ENCODE data around the gene TUBB8B. TPM values are rescaled to one million over a fixed set of nuclear protein-coding genes. Genes with fewer than 3 reads are reported as not detected.
"Not testable (repeated sequence)": the region's sequence is repeated elsewhere in the genome, so short reads cannot be mapped to it uniquely, and the experiment has no call there.

TUBB8B gene
- total RNA-seq, 1 donor from 2014 or later, result not detected

GRCh38 chr18:10624-11184, 38.7 kb downstream of the TUBB8B start:
- not testable (repeated sequence) for H3K27me3 Mint-ChIP-seq; H3K36me3 Mint-ChIP-seq; H3K27ac Mint-ChIP-seq; H3K4me1 Mint-ChIP-seq (ENCODE audit: unreplicated experiment); H3K9me3 Mint-ChIP-seq; DNase-seq (ENCODE audit: extremely low spot score, unreplicated experiment); H3K4me3 Mint-ChIP-seq

- H3K4me3 Mint-ChIP-seq; DNase-seq (ENCODE audit: extremely low spot score, unreplicated experiment); H3K4me1 Mint-ChIP-seq (ENCODE audit: unreplicated experiment); H3K27me3 Mint-ChIP-seq; H3K36me3 Mint-ChIP-seq; H3K27ac Mint-ChIP-seq; H3K9me3 Mint-ChIP-seq: not testable (repeated sequence)
Measured at GRCh38 chr18:9937-10336, 39.5 kb downstream of the TUBB8B start.

Other genes with a start within 250 kb of the TUBB8B start
- 50.4 and 59.5 TPM in 2 replicates for gene USP14, start 108.9 kb upstream of the TUBB8B start, total RNA-seq (ENCODE audit: low replicate concordance)
- gene THOC1, start 218.4 kb upstream of the TUBB8B start, total RNA-seq (ENCODE audit: low replicate concordance), result 33.9 and 58.3 TPM in 2 replicates